Right lobe of liver (tissue), 4 donors: Measurements from ENCODE around the gene CSTF3.

ENCODE experiments used
- CTCF ChIP-seq, 4 donors: fragments of 200-600 bp in 3 of 4; fragments of 450-650 bp in 1 of 4; IDR thresholded peaks; one replicate each; pipeline versions ENCODE4 v1.5.1 to v1.8.0; 2016 to 2022; ENCODE audit warnings: antibody characterized with exemption in 4 of 4, mild to moderate bottlenecking in 2 of 4
- POLR2A ChIP-seq: fragments of 450-650 bp; IDR thresholded peaks from one replicate; pipeline ENCODE4 v1.6.1; 2017; ENCODE audit warnings: antibody characterized with exemption, mild to moderate bottlenecking
- donor health status: DM: no; HTN: no; CAD: no.
- donor health status: DM: no; HTN: no; CAD: no.
- donor health status: DM: no; HTN: yes; CAD: no.

GRCh38 chr11:33043221-33043830, 118.0 kb downstream of the CSTF3 start:
- no peak for TF ChIP-seq CTCF (IDR thresholded peaks at IDR 0.05)
- no peak for TF ChIP-seq POLR2A
